Glutamatergic neuron (in vitro differentiated cells): ENCODE measurements around the gene LRP8. TPM values are rescaled to one million over a fixed set of nuclear protein-coding genes. Genes with fewer than 3 reads are reported as not detected.

Experiments used
- DNase-seq: peaks from one replicate; pipeline ENCODE4 v3.0.0; 2022
- H3K27ac Mint-ChIP-seq: one replicate; pipeline ENCODE4 v1.8.0; 2020; ENCODE audit warnings: mild to moderate bottlenecking, mixed read lengths, inconsistent platforms; ENCODE audit not compliant: unreplicated experiment
- H3K27me3 Mint-ChIP-seq: one replicate; pipeline ENCODE4 v1.8.0; 2020; ENCODE audit warnings: mild to moderate bottlenecking, moderate library complexity, mixed read lengths, inconsistent platforms; ENCODE audit not compliant: unreplicated experiment
- H3K36me3 Mint-ChIP-seq: one replicate; pipeline ENCODE4 v1.8.0; 2020; ENCODE audit warnings: mild to moderate bottlenecking, mixed read lengths, inconsistent platforms; ENCODE audit not compliant: unreplicated experiment
- H3K4me1 Mint-ChIP-seq: one replicate; pipeline ENCODE4 v1.8.0; 2020; ENCODE audit warnings: mild to moderate bottlenecking, low read depth, mixed read lengths, inconsistent platforms; ENCODE audit not compliant: unreplicated experiment
- H3K4me3 Mint-ChIP-seq: one replicate; pipeline ENCODE4 v1.8.0; 2020; ENCODE audit warnings: mild to moderate bottlenecking, mixed read lengths, inconsistent platforms; ENCODE audit not compliant: unreplicated experiment
- H3K9me3 Mint-ChIP-seq: one replicate; pipeline ENCODE4 v1.8.0; 2020; ENCODE audit warnings: mild to moderate bottlenecking, moderate library complexity, mixed read lengths, inconsistent platforms; ENCODE audit not compliant: unreplicated experiment
- CTCF ChIP-seq: fragments of 200-600 bp; sonication (generic); IDR thresholded peaks from one replicate; pipeline ENCODE4 v1.5.0; 2021; ENCODE audit not compliant: partially characterized antibody, unreplicated experiment
- total RNA-seq: library from RNA; stranded (reverse); fragmentation: NEBNext Ultra II Directional; extraction: Animal tissue kit (Norgen Biotek cat#: 25700); gene quantifications from one replicate; pipeline ENCODE4 v1.2.1, GENCODE V29; 2021; ENCODE audit not compliant: unreplicated experiment

LRP8 gene
- total RNA-seq, 1 donor from 2014 or later, result 57.9 TPM

GRCh38 chr1:53352561-53352960, 24.7 kb upstream of the LRP8 start:
- H3K27ac Mint-ChIP-seq, result no peak overlapping the region
- H3K27me3 Mint-ChIP-seq, result no peaks in the 10 kb centered on the region
- H3K9me3 Mint-ChIP-seq, result no peaks in the 10 kb centered on the region
- H3K4me3 Mint-ChIP-seq, result no peak overlapping the region
- peaks cover 3% of the 10 kb centered on the region for H3K36me3 Mint-ChIP-seq
- TF ChIP-seq CTCF, result no peak
- DNase-seq, result no peak
- no peaks in the 10 kb centered on the region for H3K4me1 Mint-ChIP-seq

GRCh38 chr1:53350853-53351767, 23.2 kb upstream of the LRP8 start:
- Mint-ChIP-seq H3K27ac (no peak overlapping the region), H3K4me3 (no peak overlapping the region), H3K4me1 (no peaks in the 10 kb centered on the region), H3K27me3 (no peaks in the 10 kb centered on the region), H3K9me3 (no peaks in the 10 kb centered on the region), H3K36me3 (peaks cover 3% of the 10 kb centered on the region)
- no peak for DNase-seq
- TF ChIP-seq CTCF, result no peak

- no peaks in the 10 kb centered on the region for H3K4me1 Mint-ChIP-seq
- peaks cover 3% of the 10 kb centered on the region for H3K36me3 Mint-ChIP-seq
- TF ChIP-seq CTCF, result no peak
- H3K4me3 Mint-ChIP-seq, result no peak overlapping the region
- no peak for DNase-seq
- no peak overlapping the region for H3K27ac Mint-ChIP-seq
- no peaks in the 10 kb centered on the region for H3K27me3 Mint-ChIP-seq
- H3K9me3 Mint-ChIP-seq, result no peaks in the 10 kb centered on the region
Observed at GRCh38 chr1:53349968-53350852, 22.3 kb upstream of the LRP8 start.

GRCh38 chr1:53349369-53349835, 21.5 kb upstream of the LRP8 start:
- no peaks in the 10 kb centered on the region for H3K36me3 Mint-ChIP-seq
- DNase-seq, result no peak
- TF ChIP-seq CTCF, result no peak
- no peaks in the 10 kb centered on the region for H3K9me3 Mint-ChIP-seq
- no peaks in the 10 kb centered on the region for H3K4me1 Mint-ChIP-seq
- H3K27ac Mint-ChIP-seq, result no peak overlapping the region
- no peak overlapping the region for H3K4me3 Mint-ChIP-seq
- no peaks in the 10 kb centered on the region for H3K27me3 Mint-ChIP-seq
